Activated CD4-positive, CD25-positive, alpha-beta regulatory T cell treated with anti-CD3 and anti-CD28 coated beads, Interleukin-2, amount 50 U/mL, for 16 hours (primary cell): ENCODE data around the gene NR2F1-AS1.
"Not testable (repeated sequence)": the region's sequence is repeated elsewhere in the genome, so short reads cannot be mapped to it uniquely, and the experiment has no call there.

Experiments
- DNase-seq: peaks from one replicate; pipeline ENCODE4 v3.0.0-alpha.2; 2020; ENCODE audit warnings: low read depth, low spot score

The NR2F1-AS1 gene

GRCh38 chr5:93576994-93577853 is 3.8 kb downstream of the NR2F1-AS1 start:
- no peak for DNase-seq

DNA sequence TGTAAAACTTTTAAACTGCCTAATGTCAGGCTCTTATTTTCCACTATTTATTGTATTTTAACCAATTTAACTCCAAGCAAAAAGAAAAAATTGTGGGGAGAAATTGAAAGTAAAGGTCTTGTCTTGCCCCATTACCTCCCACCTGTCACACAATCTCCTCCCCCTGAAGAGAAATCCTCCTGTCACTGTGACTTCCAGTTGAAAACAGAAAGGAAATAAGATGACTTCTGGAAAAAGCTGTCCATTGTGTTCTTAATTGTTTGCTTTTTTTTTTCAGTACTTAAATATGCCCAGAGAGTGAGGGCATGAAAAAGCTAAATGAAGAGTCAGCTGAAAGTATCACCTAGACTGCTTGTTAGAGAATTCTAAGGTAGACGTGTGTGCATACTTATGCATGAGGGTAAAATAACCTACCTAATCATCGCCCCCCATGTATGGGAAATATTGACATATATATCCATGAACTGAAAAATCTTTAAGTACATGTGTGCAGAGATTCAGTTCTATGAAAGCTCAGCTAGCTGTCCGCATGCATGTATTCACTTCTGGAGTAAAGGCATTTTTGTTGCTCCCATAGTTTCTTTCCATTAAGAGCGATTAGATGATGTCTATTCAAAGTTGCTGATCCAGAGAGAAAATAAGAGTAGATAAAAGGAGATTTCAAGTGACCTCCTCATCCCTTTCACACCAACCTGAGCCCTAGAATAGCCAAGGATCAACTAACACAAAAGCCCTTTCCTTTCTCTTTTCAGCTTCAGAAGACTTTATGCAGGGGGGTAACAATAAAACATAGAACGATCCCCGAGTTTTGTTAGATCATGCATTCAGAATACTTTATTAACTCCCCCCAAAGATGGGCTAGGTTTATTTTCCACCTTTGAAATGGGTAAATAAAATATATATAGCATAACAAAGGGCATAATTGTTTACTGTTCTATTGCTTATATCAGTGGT is 5.3 kb downstream of the NR2F1-AS1 start:
- no peak for DNase-seq

- DNase-seq = no peak
Observed at GRCh38 chr5:93574491-93575305, 6.3 kb downstream of the NR2F1-AS1 start.

- DNase-seq = no peak
Observed at GRCh38 chr5:93573354-93574351, 7.4 kb downstream of the NR2F1-AS1 start.

- DNase-seq = no peak
Observed at GRCh38 chr5:93572608-93573353, 8.2 kb downstream of the NR2F1-AS1 start.

GRCh38 chr5:93572101-93572607 is 8.9 kb downstream of the NR2F1-AS1 start:
- DNase-seq = no peak

DNA sequence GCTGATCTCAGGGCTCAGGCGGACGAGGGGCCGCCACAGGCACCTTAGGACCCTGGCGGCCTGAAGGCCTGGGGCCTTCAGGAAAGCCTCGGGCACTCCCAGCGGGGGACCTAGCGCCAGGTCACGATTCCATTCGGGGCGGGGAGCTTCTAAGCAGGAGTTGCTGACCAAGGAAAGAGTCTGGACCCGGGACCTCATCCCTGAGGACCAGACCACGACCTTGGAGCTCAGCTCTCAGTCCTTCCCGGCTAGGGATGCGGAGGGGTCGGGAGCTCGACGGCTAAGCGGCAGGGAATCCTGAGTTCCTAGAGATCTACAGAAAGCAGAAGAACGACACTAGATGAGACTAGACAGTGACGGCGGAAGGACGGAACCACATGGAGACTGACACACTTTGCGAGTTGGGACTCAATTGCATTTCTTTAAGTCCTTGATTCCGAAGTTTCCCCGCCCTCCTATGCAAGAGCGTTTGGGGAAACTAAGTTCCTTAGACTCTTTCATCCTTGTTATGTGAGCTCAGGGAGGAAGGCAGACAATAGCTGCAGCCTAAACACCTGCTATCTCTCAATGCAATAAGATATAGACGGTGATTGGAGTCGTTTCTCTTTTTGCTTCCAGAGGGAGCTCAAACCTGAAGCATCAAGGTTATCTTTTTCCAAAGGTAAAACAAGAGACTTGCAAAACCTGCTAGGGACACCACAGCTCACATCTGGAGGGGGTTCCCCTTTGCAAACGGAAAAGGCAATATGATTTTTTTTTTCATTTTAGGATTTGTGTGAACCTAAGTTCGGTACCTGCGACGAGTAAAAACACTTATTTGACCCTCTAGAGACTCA is 9.7 kb downstream of the NR2F1-AS1 start:
- DNase-seq = no peak

DNA sequence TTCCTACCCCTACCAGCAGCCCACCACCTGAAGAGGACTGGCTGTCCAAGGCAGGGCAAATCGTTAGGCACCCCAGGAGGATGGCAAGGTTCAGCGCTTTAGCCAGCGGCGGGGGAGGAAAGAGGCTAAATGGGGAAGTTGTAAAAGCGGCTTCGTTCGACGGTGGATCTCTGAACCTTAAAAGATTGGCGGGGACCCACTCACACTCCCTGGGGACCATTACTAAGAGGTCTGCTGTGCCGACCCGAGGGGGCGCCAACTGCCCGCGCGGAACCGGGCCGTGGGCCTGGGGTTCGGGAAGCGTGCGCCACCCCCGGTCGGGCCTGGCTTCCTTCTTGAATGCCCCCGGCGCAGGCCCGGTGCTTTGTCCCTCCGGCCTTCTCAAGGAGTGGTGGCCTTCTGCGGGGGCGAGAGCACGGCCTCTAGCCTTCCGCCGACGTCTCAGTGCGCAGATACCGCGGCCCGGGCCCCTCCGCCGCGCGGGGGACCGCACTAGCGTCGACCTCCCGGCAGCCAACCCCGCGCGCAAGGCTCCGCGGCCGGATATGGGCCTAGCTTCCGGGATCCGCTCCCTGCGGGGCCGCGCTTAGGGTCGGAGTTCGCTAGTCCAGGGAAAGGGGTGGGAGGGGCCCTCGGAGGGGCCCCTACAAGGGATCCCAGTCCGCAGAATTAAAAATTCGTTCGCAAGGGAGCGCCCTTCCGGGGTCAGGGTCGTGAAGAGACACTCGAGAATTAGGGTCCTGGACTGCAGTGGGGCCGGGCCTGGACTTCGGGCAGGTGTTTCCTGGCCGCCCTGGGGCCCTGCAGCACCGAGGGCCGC is 10.5 kb downstream of the NR2F1-AS1 start:
- DNase-seq = no peak

DNA sequence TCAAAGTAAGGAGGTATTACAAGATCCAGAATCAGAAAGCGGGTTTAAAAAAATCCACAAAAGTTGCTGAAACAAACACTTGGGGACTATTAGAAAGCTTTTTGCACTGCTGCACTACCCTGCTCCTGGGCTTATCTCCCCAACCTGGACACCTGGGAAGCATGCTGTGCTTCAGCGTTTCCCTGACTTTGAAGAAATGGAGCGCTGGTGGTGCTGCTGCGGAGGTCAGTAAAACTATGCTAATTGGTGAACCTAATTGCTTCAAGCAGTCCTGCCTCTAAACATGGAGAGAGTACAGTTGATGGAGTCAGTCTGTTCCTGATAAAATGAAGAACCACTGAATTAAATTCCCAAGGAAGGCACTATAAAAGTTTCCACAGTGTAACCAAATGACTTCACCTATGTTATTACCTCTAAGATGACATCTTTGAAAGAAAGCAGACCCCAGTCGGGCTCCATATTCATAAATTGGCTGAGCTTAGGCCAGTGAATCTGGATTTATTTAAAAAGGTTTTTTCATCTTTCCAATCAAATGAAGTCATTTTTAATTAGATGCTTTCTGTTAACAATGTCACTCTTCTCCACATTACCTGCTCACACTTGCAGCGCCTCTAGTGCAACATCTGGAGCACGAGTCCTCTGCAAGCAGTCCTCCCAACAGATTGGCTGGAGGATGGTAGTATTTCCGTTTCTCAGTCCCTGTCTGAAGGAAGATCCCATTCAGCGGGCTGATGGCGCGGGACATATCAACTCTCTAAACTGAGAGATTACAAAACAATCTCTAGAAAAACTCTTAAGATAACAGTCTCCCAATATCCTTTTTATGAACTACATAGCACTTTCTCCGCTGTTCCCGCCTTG is 11.5 kb downstream of the NR2F1-AS1 start:
- no peak for DNase-seq

DNA sequence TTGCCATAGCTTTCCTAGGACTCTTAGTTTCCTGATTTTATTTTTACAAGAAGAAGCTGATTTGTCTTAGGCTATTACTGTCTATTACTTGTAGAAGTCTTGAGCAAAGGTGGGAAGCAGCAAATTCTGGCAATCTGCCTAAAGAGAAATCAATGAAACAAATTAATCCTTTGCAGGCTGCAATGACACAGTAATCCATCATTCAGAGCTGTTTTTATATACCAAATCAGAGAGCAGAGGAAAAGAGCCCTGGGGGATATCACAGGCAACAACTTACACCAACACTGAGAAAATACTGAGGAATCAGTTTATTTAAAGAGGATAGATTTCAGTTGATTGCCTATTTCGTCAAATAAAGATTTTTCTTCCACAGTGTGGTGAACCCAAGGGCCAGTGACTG is 13.6 kb downstream of the NR2F1-AS1 start:
- DNase-seq = no peak

- DNase-seq = no peak
Observed at GRCh38 chr5:93566091-93566490, 14.9 kb downstream of the NR2F1-AS1 start.

DNA sequence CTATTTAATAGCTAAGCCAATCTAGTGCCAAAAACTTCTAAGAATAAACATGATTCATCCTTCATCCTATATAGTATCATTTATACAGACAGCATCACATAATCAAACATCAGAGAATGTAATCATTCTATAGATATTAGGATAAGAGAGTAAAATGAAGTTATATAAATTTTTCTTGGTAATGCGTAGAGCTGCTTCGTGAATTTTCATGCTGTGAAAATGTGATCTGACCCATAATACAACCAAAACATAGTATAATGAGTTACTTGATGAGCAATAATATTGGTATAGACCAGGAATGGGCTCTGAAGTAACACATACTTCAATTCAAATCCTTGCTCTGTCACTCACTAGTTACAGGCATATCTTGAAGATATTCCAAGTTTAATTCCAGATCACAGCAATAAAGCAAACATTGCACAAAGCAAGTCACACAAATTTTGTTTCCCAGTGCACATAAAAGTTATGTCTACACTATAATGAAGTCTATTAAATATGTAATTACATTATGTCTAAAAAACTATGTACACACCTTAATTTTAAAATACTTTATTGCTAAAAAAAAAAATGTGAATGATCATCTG is 23.9 kb downstream of the NR2F1-AS1 start:
- DNase-seq = no peak

DNA sequence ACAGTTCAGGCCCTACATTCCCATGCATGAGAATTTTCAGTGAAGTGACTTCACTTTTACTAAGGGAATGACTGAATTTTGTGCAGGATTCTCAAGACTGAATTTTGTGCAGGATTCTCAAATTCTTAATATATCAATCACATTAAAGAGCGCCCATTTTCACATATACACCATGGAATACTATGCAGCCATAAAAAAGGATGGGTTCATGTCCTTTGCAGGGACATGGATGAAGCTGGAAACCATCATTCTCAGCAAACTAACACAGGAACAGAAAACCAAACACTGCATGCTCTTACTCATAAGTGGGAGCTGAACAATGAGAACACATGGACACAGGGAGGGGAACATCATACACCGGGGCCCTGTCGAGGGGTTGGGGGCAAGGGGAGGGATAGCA is 31.4 kb downstream of the NR2F1-AS1 start:
- not testable (repeated sequence) for DNase-seq

DNA sequence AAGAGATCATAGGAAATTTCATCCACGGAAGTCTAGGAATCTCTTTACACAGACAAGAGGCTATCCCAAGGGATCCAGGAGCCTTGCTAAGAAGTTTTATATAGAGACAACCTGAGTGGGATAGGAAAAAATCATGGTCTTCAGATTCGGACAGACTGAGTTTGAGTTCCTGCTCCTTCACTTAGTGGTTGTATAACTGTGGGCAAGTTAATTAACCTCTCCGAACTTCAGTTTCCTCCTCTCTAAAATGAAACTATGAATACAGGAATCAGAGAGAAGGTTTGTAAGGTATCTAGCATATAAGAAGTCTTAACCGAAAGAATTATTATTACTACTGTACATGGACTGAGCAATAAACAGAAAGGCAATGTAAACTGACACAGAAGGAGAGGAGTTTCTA is 35.1 kb downstream of the NR2F1-AS1 start:
- no peak for DNase-seq

DNA sequence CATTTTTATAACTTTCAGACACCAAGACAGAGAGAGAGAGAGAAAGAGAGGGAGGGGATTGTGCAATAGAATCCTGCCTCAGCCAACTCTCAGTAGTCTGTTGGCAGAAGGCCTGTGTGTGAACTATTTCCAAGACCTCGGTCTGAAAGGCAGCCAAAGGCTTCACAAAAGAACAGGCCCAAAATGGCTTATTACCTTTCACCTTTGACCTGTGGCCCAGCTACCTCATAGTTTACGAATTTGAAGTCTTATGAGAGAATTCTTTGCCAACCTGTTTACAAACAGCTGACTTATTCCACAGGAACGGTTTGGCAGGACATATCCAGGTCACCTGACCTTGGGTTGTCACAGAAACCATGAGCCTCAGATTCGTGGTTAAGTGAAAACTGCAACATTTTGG is 48.6 kb downstream of the NR2F1-AS1 start:
- DNase-seq = no peak

- DNase-seq = not testable (repeated sequence)
Observed at GRCh38 chr5:93521815-93522214, 59.2 kb downstream of the NR2F1-AS1 start.
